ENCODE measurements around the gene AEBP2.
"Not testable (repeated sequence)": the region's sequence is repeated elsewhere in the genome, so short reads cannot be mapped to it uniquely, and the experiment has no call there.

Gene AEBP2

GRCh38 chr12:19454837-19455236 lies 15.5 kb downstream of the AEBP2 start:
- no peak for DNase-seq (ENCODE audit: low spot score)

DNA sequence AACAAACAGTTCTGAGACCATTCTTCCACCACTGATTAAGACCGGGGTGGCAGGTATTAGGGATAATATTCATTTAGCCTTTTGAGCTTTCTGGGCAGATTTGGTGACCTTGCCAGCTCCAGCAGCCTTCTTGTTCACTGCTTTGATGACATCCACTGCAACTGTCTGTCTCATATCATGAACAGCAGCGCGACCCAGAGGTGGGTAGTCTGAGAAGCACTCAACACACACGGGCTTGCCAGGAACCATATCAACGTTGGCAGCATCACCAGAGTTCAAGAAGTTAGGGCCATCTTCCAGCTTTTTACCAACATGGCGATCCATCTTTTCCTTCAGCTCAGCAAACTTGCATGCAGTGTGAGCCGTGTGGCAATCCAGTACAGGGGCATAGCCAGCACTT lies 16.9 kb downstream of the AEBP2 start:
- no peak for DNase-seq (ENCODE audit: low spot score)

- no peak for DNase-seq (ENCODE audit: low spot score)
These were observed 18.3 kb downstream of the AEBP2 start for GRCh38 chr12:19457561-19457960.

DNA sequence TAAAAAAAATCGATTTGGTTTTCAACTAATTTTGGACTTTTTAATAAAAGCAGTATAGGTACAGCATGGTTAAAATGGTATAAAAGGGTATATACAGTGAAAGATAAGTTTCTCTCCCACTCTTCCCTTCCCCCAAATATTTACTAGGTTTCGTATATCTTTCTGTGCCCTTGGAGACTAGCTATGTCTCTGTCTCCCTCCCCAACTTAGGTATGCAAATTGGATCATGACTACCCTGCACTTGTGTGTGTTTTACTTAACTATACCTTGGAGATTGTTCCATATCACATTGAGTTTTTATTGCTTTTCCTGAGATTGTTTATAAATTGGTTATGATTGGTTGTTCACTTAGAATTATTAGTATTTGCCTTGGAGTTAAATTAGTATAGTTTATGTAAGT lies 19.4 kb downstream of the AEBP2 start:
- no peak for DNase-seq (ENCODE audit: low spot score)

GRCh38 chr12:19461999-19462398 lies 22.7 kb downstream of the AEBP2 start:
- no peak for DNase-seq (ENCODE audit: low spot score)

DNA sequence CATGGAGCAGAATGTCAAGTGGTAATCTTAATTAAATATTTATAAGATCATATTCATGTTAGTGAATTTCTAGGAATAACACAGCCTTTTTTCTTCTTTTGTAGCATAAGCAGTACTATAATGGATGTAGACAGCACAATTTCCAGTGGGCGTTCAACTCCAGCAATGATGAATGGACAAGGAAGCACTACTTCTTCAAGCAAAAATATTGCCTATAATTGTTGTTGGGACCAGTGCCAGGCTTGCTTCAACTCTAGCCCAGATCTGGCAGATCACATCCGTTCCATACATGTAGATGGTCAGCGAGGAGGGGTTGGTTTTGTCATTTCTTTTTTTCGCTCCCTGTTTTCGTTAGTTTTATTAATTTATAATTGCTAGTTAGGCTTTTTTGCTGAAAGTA lies 23.1 kb downstream of the AEBP2 start:
- no peak for DNase-seq (ENCODE audit: low spot score)

GRCh38 chr12:19464192-19464580 lies 24.9 kb downstream of the AEBP2 start:
- no peak for DNase-seq (ENCODE audit: low spot score)

DNA sequence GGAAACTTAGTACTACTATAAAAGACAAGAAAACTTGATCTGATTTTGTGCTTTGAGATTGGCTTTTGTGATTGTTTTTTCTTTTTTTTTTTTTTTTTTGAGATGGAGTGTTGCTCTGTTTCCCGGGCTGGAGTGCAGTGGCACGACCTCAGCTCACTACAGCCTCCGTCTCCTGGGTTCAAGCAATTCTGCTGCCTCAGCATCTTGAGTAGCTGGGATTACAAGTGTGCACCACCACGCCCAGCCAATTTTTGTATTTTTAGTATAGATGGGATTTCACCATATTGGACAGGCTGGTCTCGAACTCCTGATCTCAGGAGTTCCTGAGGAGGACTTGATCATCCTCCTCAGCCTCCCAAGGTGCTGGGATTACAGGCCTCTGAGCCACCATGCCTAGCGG lies 26.4 kb downstream of the AEBP2 start:
- no peak for DNase-seq (ENCODE audit: low spot score)

GRCh38 chr12:19474147-19474546 lies 34.9 kb downstream of the AEBP2 start:
- no peak for DNase-seq (ENCODE audit: low spot score)

DNA sequence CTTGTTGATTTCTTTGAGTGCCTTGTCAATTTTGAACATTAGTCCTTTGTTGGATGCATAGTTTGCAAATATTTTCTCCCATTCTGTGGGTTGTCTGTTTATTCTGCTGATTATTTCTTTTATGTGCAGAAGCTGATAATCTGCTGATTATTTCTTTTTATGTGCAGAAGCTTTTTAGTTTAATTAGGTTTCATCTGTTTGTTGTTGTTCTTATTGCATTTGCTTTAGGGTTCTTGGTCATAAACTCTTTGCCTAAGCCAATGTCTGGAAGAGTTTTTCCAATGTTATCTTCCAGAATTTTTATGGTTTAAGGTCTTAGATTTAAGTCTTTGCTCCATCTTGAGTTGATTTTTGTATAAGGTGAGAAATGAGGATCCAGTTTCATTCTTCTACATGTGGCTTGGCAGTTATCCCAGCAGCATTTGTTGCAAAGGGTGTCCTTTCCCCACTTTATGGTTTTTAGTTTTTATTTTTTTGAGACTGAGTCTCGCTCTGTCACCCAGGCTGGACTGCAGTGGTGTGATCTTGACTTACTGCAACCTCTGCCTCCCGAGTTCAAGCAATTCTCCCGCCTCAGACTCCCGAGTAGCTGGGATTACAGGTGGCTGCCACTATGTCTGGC lies 36.7 kb downstream of the AEBP2 start:
- DNase-seq (ENCODE audit: low spot score) = not testable (repeated sequence)

GRCh38 chr12:19477071-19477470 lies 37.8 kb downstream of the AEBP2 start:
- DNase-seq (ENCODE audit: low spot score) = no peak

DNA sequence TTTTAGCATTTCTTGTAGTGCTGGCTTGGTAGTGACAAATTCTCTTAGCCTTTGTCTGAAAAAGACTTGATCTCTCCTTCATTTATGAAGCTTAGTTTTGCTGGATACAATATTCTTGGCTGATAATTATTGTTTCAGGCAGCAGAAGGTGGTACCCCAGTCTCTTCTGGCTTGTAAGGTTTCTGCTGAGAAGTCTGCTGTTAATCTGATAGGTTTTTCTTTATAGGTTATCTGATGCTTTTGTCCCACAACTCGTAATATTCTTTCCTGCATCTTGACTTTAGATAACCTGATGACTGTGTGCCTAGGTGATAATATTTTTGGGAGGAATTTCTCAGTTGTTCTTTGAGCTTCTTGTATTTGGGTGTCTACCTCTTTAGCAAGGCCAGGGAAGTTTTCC lies 41.2 kb downstream of the AEBP2 start:
- no peak for DNase-seq (ENCODE audit: low spot score)

DNA sequence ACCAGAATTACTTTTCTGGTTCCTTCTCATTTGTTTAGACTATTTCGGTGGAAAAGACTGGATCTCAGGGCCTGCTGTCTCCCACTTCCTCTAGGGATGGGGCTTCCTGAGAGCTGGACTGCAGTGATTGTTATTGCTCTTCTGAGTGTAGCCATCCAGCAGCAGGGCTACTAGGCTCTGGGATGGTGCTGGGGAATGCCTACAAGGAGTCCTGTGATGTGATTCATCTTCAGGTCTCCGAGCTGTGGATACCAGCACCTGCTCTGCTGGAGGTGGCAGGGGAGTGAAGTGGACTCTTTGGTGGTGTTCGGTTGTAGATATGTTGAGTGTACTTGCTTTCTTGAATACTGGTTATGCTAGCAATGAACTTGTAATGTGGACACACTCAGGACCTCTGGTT lies 42.7 kb downstream of the AEBP2 start:
- DNase-seq (ENCODE audit: low spot score) = no peak

- peak; percentile 31 for DNase-seq (ENCODE audit: low spot score)
These were observed 43.3 kb downstream of the AEBP2 start for GRCh38 chr12:19482551-19483109.

GRCh38 chr12:19483727-19484126 lies 44.4 kb downstream of the AEBP2 start:
- no peak for DNase-seq (ENCODE audit: low spot score)

- DNase-seq (ENCODE audit: low spot score) = peak; percentile 14
These were observed 45.4 kb downstream of the AEBP2 start for GRCh38 chr12:19484738-19485137.

- DNase-seq (ENCODE audit: low spot score) = no peak
These were observed 45.9 kb downstream of the AEBP2 start for GRCh38 chr12:19485240-19485639.

DNA sequence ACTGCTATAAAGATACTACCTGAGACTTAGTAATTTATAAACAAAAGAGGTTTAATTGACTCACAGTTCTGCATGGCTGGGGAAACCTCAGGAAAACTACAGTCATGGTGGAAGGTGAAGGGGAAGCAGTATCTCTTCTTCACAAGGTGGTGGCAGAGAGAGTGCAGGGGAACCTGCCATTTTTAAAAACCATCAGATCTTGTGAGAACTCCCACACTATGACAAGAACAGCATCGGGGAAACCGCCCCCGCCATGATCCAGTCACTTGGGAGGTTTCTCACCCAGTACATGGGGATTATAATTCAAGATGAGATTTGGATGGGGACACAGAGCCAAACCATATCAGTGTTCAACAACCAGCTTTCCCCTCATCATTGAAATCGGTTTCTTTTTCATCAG lies 49.9 kb downstream of the AEBP2 start:
- DNase-seq (ENCODE audit: low spot score) = no peak

GRCh38 chr12:19490908-19491307 lies 51.6 kb downstream of the AEBP2 start:
- no peak for DNase-seq (ENCODE audit: low spot score)

DNA sequence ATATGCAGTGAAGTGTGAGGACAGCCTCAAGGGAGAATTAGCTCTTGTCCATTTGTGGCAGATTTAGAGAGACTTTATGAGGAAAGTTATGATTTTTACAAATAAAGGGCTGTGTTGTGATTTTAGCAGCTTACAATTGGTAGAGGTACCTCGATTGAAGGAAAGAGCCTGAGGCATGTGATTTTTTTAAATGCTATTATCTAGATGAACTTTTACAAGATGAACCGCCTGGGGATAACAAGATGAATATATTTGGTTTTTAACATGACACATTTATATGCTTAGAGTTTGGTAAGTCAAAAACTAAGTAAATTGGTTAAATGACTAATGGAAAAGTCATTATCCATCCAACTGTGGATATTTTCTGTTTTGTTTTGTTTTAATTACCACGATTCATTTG lies 52.6 kb downstream of the AEBP2 start:
- DNase-seq (ENCODE audit: low spot score) = no peak

- DNase-seq (ENCODE audit: low spot score) = no peak
These were observed 57.1 kb downstream of the AEBP2 start for GRCh38 chr12:19496219-19496878.

GRCh38 chr12:19498099-19498498 lies 58.8 kb downstream of the AEBP2 start:
- no peak for DNase-seq (ENCODE audit: low spot score)

GRCh38 chr12:19499030-19499429 lies 59.7 kb downstream of the AEBP2 start:
- no peak for DNase-seq (ENCODE audit: low spot score)

- DNase-seq (ENCODE audit: low spot score) = no peak
These were observed 67.2 kb downstream of the AEBP2 start for GRCh38 chr12:19506497-19506896.
